HepG2 (cell line): ENCODE data around the gene TMEM233. TPM values are rescaled to one million over a fixed set of nuclear protein-coding genes. Genes with fewer than 3 reads are reported as not detected.

ENCODE experiments used
- ATAC-seq: fragments of 200-7000 bp; cut with Tn5 transposase; 3 replicates; pipeline ENCODE4 v1.9.1; 2020; ENCODE audit warnings: mild to moderate bottlenecking, moderate library complexity
- BruUV-seq: library from RNA; stranded (reverse); fragments of 400-500 nt; replicated peaks from 2 replicates; lab custom pipeline; 2021; lab: Mats Ljungman, UMichigan
- CTCF ChIA-PET: fragments of 300-600 bp; formaldehyde crosslinking; extraction: SDS; loops from one replicate; lab custom pipeline; 2021; ENCODE audit warnings: low total read pairs, inconsistent platforms, low intra/inter-chr PET ratio; lab: Yijun Ruan, JAX
- POLR2A ChIA-PET: fragments of 350-600 bp; sonication (Branson Sonifier 250); formaldehyde crosslinking; loops from one replicate; lab custom pipeline; 2020; ENCODE audit warnings: antibody characterized with exemption, inconsistent platforms; lab: Yijun Ruan, JAX
- DNase-seq: peaks from one replicate; pipeline ENCODE4 v3.0.0-alpha.2; 2015; ENCODE audit warnings: low spot score
- FAIRE-seq: peaks from 3 replicates; lab custom pipeline; 2011; peaks lifted over from hg19 to GRCh38; lab: Jason Lieb, UNC
- H2AFZ ChIP-seq: one replicate; pipeline ENCODE4 v1.6.1; 2011; ENCODE audit warnings: low read length, inconsistent platforms
- H3K27ac ChIP-seq: fragments of 300-600 bp; 3 replicates; pipeline ENCODE4 v1.8.0; 2011; ENCODE audit warnings: mixed run types, mild to moderate bottlenecking, mixed read lengths, low read length, inconsistent platforms; ENCODE audit not compliant: insufficient read depth; ENCODE audit errors: extremely low read length
- H3K27me3 ChIP-seq, 2 experiments: fragments of 200-600 bp in 1 of 2; 2 replicates in 1 of 2; 3 replicates in 1 of 2; pipeline versions ENCODE4 v1.6.0 to v1.8.0; 2011; ENCODE audit warnings: low read length in 2 of 2, mild to moderate bottlenecking in 2 of 2, moderate library complexity in 2 of 2, inconsistent platforms in 1 of 2; ENCODE audit not compliant: insufficient read depth in 2 of 2, control insufficient read depth in 1 of 2
- H3K36me3 ChIP-seq, 2 experiments: fragments of 200-600 bp in 1 of 2; replicated peaks in 1 of 2; 2 replicates in 1 of 2; 3 replicates in 1 of 2; pipeline versions ENCODE4 v1.5.1 to v1.8.0; 2011; ENCODE audit warnings: low read length in 2 of 2, inconsistent platforms in 1 of 2; ENCODE audit not compliant: insufficient read depth in 2 of 2, control insufficient read depth in 1 of 2
- H3K4me1 ChIP-seq: 2 replicates; pipeline ENCODE4 v1.5.1; 2012; ENCODE audit warnings: low read length, inconsistent platforms; ENCODE audit not compliant: insufficient read depth
- H3K4me2 ChIP-seq: 2 replicates; pipeline ENCODE4 v1.6.0; 2011; ENCODE audit warnings: low read depth, low read length, inconsistent platforms
- H3K4me3 ChIP-seq, 3 experiments: fragments of 200-600 bp in 1 of 3; sonication (generic), shearing (Covaris generic) in 1 of 3; replicated peaks in 1 of 3; 2 replicates each; pipeline ENCODE4 v1.5.1; 2011 to 2016; ENCODE audit warnings: low read length in 3 of 3, inconsistent platforms in 2 of 3, low read depth in 2 of 3, mild to moderate bottlenecking in 2 of 3, control low read depth in 1 of 3, mixed read lengths in 1 of 3; ENCODE audit not compliant: insufficient read depth in 1 of 3
- H3K79me2 ChIP-seq: one replicate; pipeline ENCODE4 v1.6.1; 2011; ENCODE audit warnings: low read length, inconsistent platforms; ENCODE audit not compliant: insufficient read depth
- H3K9ac ChIP-seq: 2 replicates; pipeline ENCODE4 v1.6.0; 2011; ENCODE audit warnings: mild to moderate bottlenecking, low read depth, low read length, inconsistent platforms; ENCODE audit not compliant: insufficient read depth
- H3K9me3 ChIP-seq: 2 replicates; pipeline ENCODE4 v1.5.1; 2012; ENCODE audit warnings: mild to moderate bottlenecking, low read length
- H4K20me1 ChIP-seq: 2 replicates; pipeline ENCODE4 v1.6.0; 2011; ENCODE audit warnings: inconsistent platforms, mild to moderate bottlenecking, low read length, moderate library complexity; ENCODE audit not compliant: insufficient read depth
- BCL3 ChIP-seq: sonication (generic); formaldehyde crosslinking; IDR thresholded peaks from 2 replicates; pipeline ENCODE4 v1.5.1; 2020; ENCODE audit warnings: mild to moderate bottlenecking, missing genetic modification reagents, moderate library complexity
- HMGXB3 ChIP-seq: sonication (generic); formaldehyde crosslinking; IDR thresholded peaks from 2 replicates; pipeline ENCODE4 v1.4.0; 2020; ENCODE audit warnings: missing genetic modification reagents, borderline replicate concordance
- MTERF4 ChIP-seq: sonication (generic); formaldehyde crosslinking; IDR thresholded peaks from 2 replicates; pipeline ENCODE4 v1.8.0; 2023; ENCODE audit warnings: mild to moderate bottlenecking, missing genetic modification reagents
- NFYC ChIP-seq: IDR thresholded peaks from 2 replicates; pipeline ENCODE4 v1.6.1; 2016; ENCODE audit warnings: missing genetic modification reagents, missing compliant biosample characterization
- SRSF4 ChIP-seq: fragments of 200-400 bp; formaldehyde crosslinking; IDR thresholded peaks from one replicate; pipeline ENCODE4 v1.6.1; 2018; ENCODE audit warnings: mild to moderate bottlenecking, low read depth, low read length, moderate library complexity; ENCODE audit not compliant: poor library complexity, severe bottlenecking
- ZNF20 ChIP-seq: sonication (generic); formaldehyde crosslinking; IDR thresholded peaks from 2 replicates; pipeline ENCODE4 v1.4.0; 2020; ENCODE audit warnings: mild to moderate bottlenecking, moderate library complexity, missing genetic modification reagents
- ZSCAN25 ChIP-seq: sonication (generic); formaldehyde crosslinking; IDR thresholded peaks from 2 replicates; pipeline ENCODE4 v1.8.0; 2022; ENCODE audit warnings: mild to moderate bottlenecking, missing genetic modification reagents
- WGBS: methylation state at CpG from one replicate; pipeline ENCODE4 v1.1.6; 2017; ENCODE audit warnings: low lambda C conversion rate; 5-methylcytosine and 5-hydroxymethylcytosine counted together
- in situ Hi-C: cut with HindIII; loops from 2 replicates; pipeline ENCODE4 v1.10.0; 2017; ENCODE audit warnings: low pct_unique_long_range_greater_than_20kb; ENCODE audit not compliant: extremely low pct_ligation_motif_present
- intact Hi-C: fragments of 100-400 bp; cut with micrococcal nuclease; formaldehyde crosslinking; loops from one replicate; pipeline ENCODE4 v1.10.0; 2022; ENCODE audit not compliant: unreplicated experiment
- polyA plus RNA-seq, 8 experiments: library from polyadenylated mRNA; depleted of rRNA in 3 of 8; stranded (reverse) in 7 of 8; unstranded in 1 of 8; fragments of >200 nt; fragmentation: Illumina TruSeq in 4 of 8; extraction: Trizol in 4 of 8; gene quantifications; 2 replicates each; pipeline versions ENCODE4 v1.2.1 to v1.2.3, GENCODE V29; 2011 to 2016; ENCODE audit warnings: low read depth in 4 of 8, missing spikeins in 1 of 8, mixed read lengths in 1 of 8; ENCODE audit not compliant: insufficient read depth in 1 of 8
- total RNA-seq, 5 experiments: library from RNA; depleted of rRNA; stranded (reverse); fragments of >200 nt; fragmentation: Illumina TruSeq; extraction: Trizol; gene quantifications; 2 replicates each; pipeline ENCODE4 v1.2.3, GENCODE V29; 2016; ENCODE audit warnings: low read depth in 1 of 5

Gene TMEM233
- total and polyA plus RNA-seq, 2 of the 13 experiments (the other 11 are each of a cell fraction or from before 2014, with no cell fraction given), result 0.03 TPM; not detected in 1

- TF ChIP-seq MTERF4 (CRISPR knock-in tag) (no peak), NFYC (CRISPR knock-in tag) (no peak)
- TF ChIP-seq, all 625 proteins: peak for 14
Measured at GRCh38 chr12:119691202-119691810, 97.7 kb downstream of the TMEM233 start (continued).

GRCh38 chr12:119692410-119692809, 98.8 kb downstream of the TMEM233 start:
- H3K27ac ChIP-seq, result peak overlapping the region; percentile 72
- no peaks in the 10 kb centered on the region for H3K27me3 ChIP-seq
- no TSS peak for BruUV-seq
- no peak overlapping the region for H3K4me3 ChIP-seq
- WGBS, result 99% methylated on average over 5 of the region's 5 CpGs
- no peak for TF ChIP-seq ZSCAN25 (CRISPR knock-in tag)
- TF ChIP-seq HMGXB3 (CRISPR knock-in tag), result no peak
- no peak for TF ChIP-seq ZNF20 (CRISPR knock-in tag)
- TF ChIP-seq BCL3, result no peak
- no peak for TF ChIP-seq SRSF4
- TF ChIP-seq, all 625 proteins: peak for 0
- no peaks in the 10 kb centered on the region for H3K9me3 ChIP-seq
- FAIRE-seq (no peak), ATAC-seq (no peak), DNase-seq (no peak)
- H4K20me1 ChIP-seq, result no peaks in the 10 kb centered on the region
- ChIA-PET POLR2A (no interaction called here), CTCF (no interaction called here)
- intact Hi-C loops (loop anchor here (10.0 kb wide), 1 partner anchor 92 kb away; no protein-coding TSS in a partner anchor), in situ Hi-C loops (no loop called here)
- H3K9ac ChIP-seq, result no peak overlapping the region
- no peaks in the 10 kb centered on the region for H3K79me2 ChIP-seq
- H2AFZ ChIP-seq, result no peak overlapping the region
- H3K4me1 ChIP-seq, result peaks cover 43% of the 10 kb centered on the region
- no peak overlapping the region for H3K4me2 ChIP-seq
- H3K36me3 ChIP-seq, result peaks cover 3 to 23% of the 10 kb centered on the region in 2 experiments; a peak in 4 of 5 replicates
